ENCODE results near the gene PARVA. TPM values are rescaled to one million over a fixed set of nuclear protein-coding genes. Genes with fewer than 3 reads are reported as not detected.

The PARVA gene
- total RNA-seq, 1 experiment from 2014 or later: 29.1 TPM

- no peaks in the 10 kb centered on the region for H3K27me3 ChIP-seq (ENCODE audit: control insufficient read depth, insufficient read depth, low read length)
- in situ Hi-C loops (cut with HindIII; ENCODE audit: low pct_unique_long_range_greater_than_20kb, low sequenced_read_pairs) (no loop called here), intact Hi-C loops (cut with micrococcal nuclease; ENCODE audit: unreplicated experiment) (no loop called here)
- no TSS peak for BruUV-seq (replicated peaks)
- TF ChIP-seq POLR2AphosphoS5 (IDR thresholded peaks at IDR 0.05; ENCODE audit: low read depth, low read length) (no peak), TCF7L2 (IDR thresholded peaks at IDR 0.05; ENCODE audit: low read depth, low read length) (no peak), REST (IDR thresholded peaks at IDR 0.05; ENCODE audit: insufficient read depth in 1 of 2, low read depth in 2 of 2, low read length in 1 of 2) (no peak), CTCF (IDR thresholded peaks at IDR 0.05) (peak; percentile 64), SIN3A (IDR thresholded peaks at IDR 0.05; ENCODE audit: borderline replicate concordance, insufficient read depth, low read depth, low read length) (no peak)
- no peak overlapping the region for H3K4me3 ChIP-seq (ENCODE audit: low read depth in 2 of 2, low read length in 2 of 2)
- no peak for ATAC-seq
- H3K27ac ChIP-seq (ENCODE audit: low read length): no peak overlapping the region
- no peaks in the 10 kb centered on the region for H3K36me3 ChIP-seq (ENCODE audit: control insufficient read depth, insufficient read depth, low read length)
- H3K9me3 ChIP-seq (ENCODE audit: control insufficient read depth, insufficient read depth, low read depth, low read length): peaks cover 5% of the 10 kb centered on the region; the same call in 1 of the 2 replicates
- POLR2A ChIA-PET: interaction anchor here (0.6 kb wide), 1 partner anchor 564 kb away, joined by 4 read pairs; no protein-coding TSS in a partner anchor
- DNase-seq (ENCODE audit: low read depth, low spot score): no peak
- H3K4me1 ChIP-seq (ENCODE audit: control insufficient read depth, insufficient read depth, low read length): no peaks in the 10 kb centered on the region
- CTCF ChIA-PET: interaction anchor here (0.7 to 0.8 kb wide), 2 partner anchors 11 to 22 kb away, joined by 3 to 4 read pairs; no protein-coding TSS in a partner anchor
Measured at GRCh38 chr11:12485328-12485727, 108.0 kb downstream of the PARVA start.

GRCh38 chr11:12489246-12489772 is 111.9 kb downstream of the PARVA start:
- H3K9me3 ChIP-seq (ENCODE audit: control insufficient read depth, insufficient read depth, low read depth, low read length): peaks cover 5% of the 10 kb centered on the region; the same call in 1 of the 2 replicates
- H3K27ac ChIP-seq (ENCODE audit: low read length): no peak overlapping the region
- no peak overlapping the region for H3K4me3 ChIP-seq (ENCODE audit: low read depth in 2 of 2, low read length in 2 of 2)
- no TSS peak for BruUV-seq (replicated peaks)
- ChIA-PET CTCF (no interaction called here), POLR2A (no interaction called here)
- ATAC-seq: no peak
- DNase-seq (ENCODE audit: low read depth, low spot score): no peak
- H3K27me3 ChIP-seq (ENCODE audit: control insufficient read depth, insufficient read depth, low read length): no peaks in the 10 kb centered on the region
- in situ Hi-C loops (cut with HindIII; ENCODE audit: low pct_unique_long_range_greater_than_20kb, low sequenced_read_pairs) (no loop called here), intact Hi-C loops (cut with micrococcal nuclease; ENCODE audit: unreplicated experiment) (no loop called here)
- TF ChIP-seq TCF7L2 (IDR thresholded peaks at IDR 0.05; ENCODE audit: low read depth, low read length) (no peak), POLR2AphosphoS5 (IDR thresholded peaks at IDR 0.05; ENCODE audit: low read depth, low read length) (no peak), SIN3A (IDR thresholded peaks at IDR 0.05; ENCODE audit: borderline replicate concordance, insufficient read depth, low read depth, low read length) (no peak), REST (IDR thresholded peaks at IDR 0.05; ENCODE audit: insufficient read depth in 1 of 2, low read depth in 2 of 2, low read length in 1 of 2) (no peak), CTCF (IDR thresholded peaks at IDR 0.05) (no peak)
- no peaks in the 10 kb centered on the region for H3K4me1 ChIP-seq (ENCODE audit: control insufficient read depth, insufficient read depth, low read length)
- no peaks in the 10 kb centered on the region for H3K36me3 ChIP-seq (ENCODE audit: control insufficient read depth, insufficient read depth, low read length)

Data from Panc1 (cell line).